Effector memory CD4-positive, alpha-beta T cell (primary cell): Measurements from ENCODE around the gene SLC6A18.

Source experiments
- DNase-seq, 3 donors: peaks; one replicate each; pipeline ENCODE4 v3.0.0-alpha.2; 2020
- H3K27ac ChIP-seq: 2 replicates; pipeline ENCODE4 v1.7.0; 2013; ENCODE audit warnings: mild to moderate bottlenecking, low read length, moderate library complexity; ENCODE audit not compliant: insufficient read depth, poor library complexity, severe bottlenecking
- H3K27me3 ChIP-seq: replicated peaks from 2 replicates; pipeline ENCODE4 v1.7.0; 2013; ENCODE audit warnings: mild to moderate bottlenecking, low read length; ENCODE audit not compliant: insufficient read depth, control insufficient read depth, poor library complexity, severe bottlenecking
- H3K36me3 ChIP-seq: 2 replicates; pipeline ENCODE4 v1.7.0; 2013; ENCODE audit warnings: mild to moderate bottlenecking, low read length, moderate library complexity; ENCODE audit not compliant: control insufficient read depth, insufficient read depth
- H3K4me1 ChIP-seq: 2 replicates; pipeline ENCODE4 v1.7.0; 2013; ENCODE audit warnings: low read length, mild to moderate bottlenecking; ENCODE audit not compliant: control insufficient read depth, insufficient read depth, poor library complexity, severe bottlenecking
- H3K4me3 ChIP-seq: 2 replicates; pipeline ENCODE4 v1.7.0; 2013; ENCODE audit warnings: low read length, low read depth, mild to moderate bottlenecking; ENCODE audit not compliant: insufficient read depth, poor library complexity, severe bottlenecking
- H3K9me3 ChIP-seq: 2 replicates; pipeline ENCODE4 v1.7.0; 2013; ENCODE audit warnings: mild to moderate bottlenecking, low read length, moderate library complexity; ENCODE audit not compliant: control insufficient read depth

SLC6A18 gene

DNA sequence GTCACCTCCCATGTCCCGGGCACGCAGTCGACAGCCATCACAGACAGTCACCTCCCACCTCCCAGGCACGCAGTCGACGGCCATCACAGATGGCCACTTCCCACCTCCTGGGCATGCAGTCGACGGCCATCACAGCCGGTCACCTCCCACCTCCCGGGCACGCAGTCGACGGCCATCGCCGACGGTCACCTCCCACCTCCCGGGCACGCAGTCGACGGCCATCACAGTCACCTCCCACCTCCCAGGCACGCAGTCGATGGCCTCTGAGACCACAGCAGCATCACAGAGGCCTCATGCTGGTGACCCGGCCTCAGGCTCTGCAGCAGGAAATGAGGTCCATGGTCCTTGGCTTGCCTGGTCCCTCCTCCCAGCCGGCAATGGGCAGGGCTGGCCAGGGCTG lies 29.3 kb upstream of the SLC6A18 start:
- no peaks in the 10 kb centered on the region for H3K36me3 ChIP-seq
- no peak overlapping the region for H3K27ac ChIP-seq
- no peaks in the 10 kb centered on the region for H3K27me3 ChIP-seq
- no peak overlapping the region for H3K4me3 ChIP-seq
- no peak for DNase-seq
- H3K4me1 ChIP-seq: no peaks in the 10 kb centered on the region
- H3K9me3 ChIP-seq: no peaks in the 10 kb centered on the region

- H3K4me3 ChIP-seq: no peak overlapping the region
- H3K27ac ChIP-seq: no peak overlapping the region
- H3K9me3 ChIP-seq: no peaks in the 10 kb centered on the region
- no peaks in the 10 kb centered on the region for H3K4me1 ChIP-seq
- no peaks in the 10 kb centered on the region for H3K36me3 ChIP-seq
- no peak for DNase-seq
- H3K27me3 ChIP-seq: no peaks in the 10 kb centered on the region
Observed at GRCh38 chr5:1196562-1196961, 28.6 kb upstream of the SLC6A18 start.

GRCh38 chr5:1197876-1198666 lies 27.1 kb upstream of the SLC6A18 start:
- Histone ChIP-seq H3K4me3 (no peak overlapping the region), H3K4me1 (no peaks in the 10 kb centered on the region), H3K36me3 (no peaks in the 10 kb centered on the region), H3K27ac (no peak overlapping the region), H3K27me3 (no peaks in the 10 kb centered on the region), H3K9me3 (no peaks in the 10 kb centered on the region)
- DNase-seq: no peak

- no peaks in the 10 kb centered on the region for H3K36me3 ChIP-seq
- H3K27me3 ChIP-seq: no peaks in the 10 kb centered on the region
- H3K27ac ChIP-seq: no peak overlapping the region
- DNase-seq: no peak
- H3K9me3 ChIP-seq: no peaks in the 10 kb centered on the region
- H3K4me3 ChIP-seq: no peak overlapping the region
- no peaks in the 10 kb centered on the region for H3K4me1 ChIP-seq
Observed at GRCh38 chr5:1199340-1199648, 25.9 kb upstream of the SLC6A18 start.

DNA sequence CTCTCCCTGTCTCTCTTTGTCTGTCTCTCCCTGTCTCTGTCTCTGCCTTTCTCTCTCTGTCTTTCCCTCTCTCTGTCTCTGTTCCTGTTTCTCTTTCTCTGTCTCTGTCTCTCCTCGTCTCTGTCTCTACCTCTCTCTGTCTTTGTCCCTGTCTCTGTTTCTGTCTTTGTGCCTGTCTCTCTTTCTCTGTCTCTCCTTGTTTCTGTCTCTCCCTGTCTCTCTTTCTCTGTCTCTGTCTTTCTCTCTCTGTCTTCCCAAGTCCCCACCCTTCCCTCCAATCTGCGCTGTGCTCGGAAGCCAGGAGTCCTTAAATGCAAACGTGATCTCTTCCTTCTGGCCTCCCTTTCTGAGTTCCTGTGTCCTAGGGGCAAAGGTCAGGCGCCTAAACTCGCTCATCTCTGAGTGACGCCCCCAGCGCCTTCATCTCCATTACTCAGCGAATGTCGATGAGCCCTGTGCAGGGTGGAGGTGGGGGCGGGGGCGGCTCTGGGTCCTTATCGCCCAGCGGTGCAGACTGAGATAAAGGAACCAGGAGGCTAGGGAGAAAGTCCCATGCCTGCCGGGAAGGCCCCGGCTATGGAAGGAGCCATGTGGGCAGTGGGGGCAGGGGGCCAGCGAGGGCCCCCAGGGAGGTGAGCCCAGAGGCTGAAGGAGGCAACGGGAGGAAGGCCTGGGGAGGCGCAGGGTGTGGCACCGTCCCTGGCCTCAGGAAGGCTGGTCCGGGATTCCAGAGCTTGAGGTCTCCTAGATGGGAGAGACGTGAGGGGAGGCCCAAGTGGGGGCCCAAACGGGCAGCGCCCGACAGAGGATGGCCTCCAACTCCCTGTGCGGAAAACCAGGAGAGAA lies 25.3 kb upstream of the SLC6A18 start:
- no peaks in the 10 kb centered on the region for H3K36me3 ChIP-seq

GRCh38 chr5:1200495-1201326 lies 24.5 kb upstream of the SLC6A18 start:
- no peak overlapping the region for H3K27ac ChIP-seq
- DNase-seq: no peak
- H3K4me3 ChIP-seq: no peak overlapping the region
- H3K36me3 ChIP-seq: no peaks in the 10 kb centered on the region
- H3K4me1 ChIP-seq: no peaks in the 10 kb centered on the region
- H3K27me3 ChIP-seq: no peaks in the 10 kb centered on the region
- no peaks in the 10 kb centered on the region for H3K9me3 ChIP-seq

More for the DNA sequence above, 25.3 kb upstream of the SLC6A18 start:
- Histone ChIP-seq H3K27ac (no peak overlapping the region), H3K9me3 (no peaks in the 10 kb centered on the region), H3K27me3 (no peaks in the 10 kb centered on the region), H3K4me3 (no peak overlapping the region), H3K4me1 (no peaks in the 10 kb centered on the region)
- DNase-seq: no peak

GRCh38 chr5:1201327-1202025 lies 23.7 kb upstream of the SLC6A18 start, which contains the start of gene SLC6A19:
TSS of gene SLC6A19 (plus strand) at chr5:1201595. CDS start at chr5:1201651, 56 bp downstream.
- Histone ChIP-seq H3K9me3 (no peaks in the 10 kb centered on the region), H3K27me3 (no peaks in the 10 kb centered on the region), H3K36me3 (no peaks in the 10 kb centered on the region), H3K4me1 (no peaks in the 10 kb centered on the region), H3K4me3 (no peak within 1 kb of the TSS), H3K27ac (no peak within 1 kb of the TSS)
- DNase-seq: no peak

GRCh38 chr5:1202026-1202797 lies 23.0 kb upstream of the SLC6A18 start:
- H3K9me3 ChIP-seq: no peaks in the 10 kb centered on the region
- no peaks in the 10 kb centered on the region for H3K36me3 ChIP-seq
- H3K27ac ChIP-seq: no peak overlapping the region
- no peak for DNase-seq
- H3K4me1 ChIP-seq: no peaks in the 10 kb centered on the region
- H3K4me3 ChIP-seq: no peak overlapping the region
- H3K27me3 ChIP-seq: no peaks in the 10 kb centered on the region

GRCh38 chr5:1202798-1203185 lies 22.4 kb upstream of the SLC6A18 start:
- Histone ChIP-seq H3K27me3 (no peaks in the 10 kb centered on the region), H3K27ac (no peak overlapping the region), H3K4me1 (no peaks in the 10 kb centered on the region), H3K4me3 (no peak overlapping the region), H3K9me3 (no peaks in the 10 kb centered on the region), H3K36me3 (no peaks in the 10 kb centered on the region)
- DNase-seq: no peak
